ENCODE measurements around the gene DISC1.

DISC1 gene

GRCh38 chr1:231842441-231842840 is 215.9 kb downstream of the DISC1 start:
- H3K4me3 ChIP-seq (ENCODE audit: low read depth, low read length): no peak overlapping the region
- DNase-seq (ENCODE audit: low read depth): no peak
- TF ChIP-seq CTCF (IDR thresholded peaks at IDR 0.05; ENCODE audit: insufficient read depth, low read depth, low read length, missing control alignments): no peak

- no peak overlapping the region for H3K4me3 ChIP-seq (ENCODE audit: low read depth, low read length)
- TF ChIP-seq CTCF (IDR thresholded peaks at IDR 0.05; ENCODE audit: insufficient read depth, low read depth, low read length, missing control alignments): no peak
- peak; percentile 46 for DNase-seq (ENCODE audit: low read depth)
Measured at GRCh38 chr1:231844986-231845502, 218.5 kb downstream of the DISC1 start.

- no peak overlapping the region for H3K4me3 ChIP-seq (ENCODE audit: low read depth, low read length)
- DNase-seq (ENCODE audit: low read depth): no peak
- no peak for TF ChIP-seq CTCF (IDR thresholded peaks at IDR 0.05; ENCODE audit: insufficient read depth, low read depth, low read length, missing control alignments)
Measured at GRCh38 chr1:231847612-231848397, 221.2 kb downstream of the DISC1 start.

- TF ChIP-seq CTCF (IDR thresholded peaks at IDR 0.05; ENCODE audit: insufficient read depth, low read depth, low read length, missing control alignments): no peak
- no peak for DNase-seq (ENCODE audit: low read depth)
Measured at GRCh38 chr1:231849981-231850380, 223.4 kb downstream of the DISC1 start.

GRCh38 chr1:231850786-231851185 is 224.2 kb downstream of the DISC1 start:
- no peak overlapping the region for H3K4me3 ChIP-seq (ENCODE audit: low read depth, low read length)
- no peak for DNase-seq (ENCODE audit: low read depth)
- TF ChIP-seq CTCF (IDR thresholded peaks at IDR 0.05; ENCODE audit: insufficient read depth, low read depth, low read length, missing control alignments): no peak

More at GRCh38 chr1:231849981-231850380, 223.4 kb downstream of the DISC1 start:
- no peak overlapping the region for H3K4me3 ChIP-seq (ENCODE audit: low read depth, low read length)

GRCh38 chr1:231853588-231854207 is 227.1 kb downstream of the DISC1 start:
- TF ChIP-seq CTCF (IDR thresholded peaks at IDR 0.05; ENCODE audit: insufficient read depth, low read depth, low read length, missing control alignments): no peak
- no peak overlapping the region for H3K4me3 ChIP-seq (ENCODE audit: low read depth, low read length)
- DNase-seq (ENCODE audit: low read depth): no peak
